ENCODE results near the gene FBLN2. TPM values are rescaled to one million over a fixed set of nuclear protein-coding genes. Genes with fewer than 3 reads are reported as not detected.

FBLN2 gene
- total RNA-seq, 1 experiment from 2014 or later, result 0.39 TPM

DNA sequence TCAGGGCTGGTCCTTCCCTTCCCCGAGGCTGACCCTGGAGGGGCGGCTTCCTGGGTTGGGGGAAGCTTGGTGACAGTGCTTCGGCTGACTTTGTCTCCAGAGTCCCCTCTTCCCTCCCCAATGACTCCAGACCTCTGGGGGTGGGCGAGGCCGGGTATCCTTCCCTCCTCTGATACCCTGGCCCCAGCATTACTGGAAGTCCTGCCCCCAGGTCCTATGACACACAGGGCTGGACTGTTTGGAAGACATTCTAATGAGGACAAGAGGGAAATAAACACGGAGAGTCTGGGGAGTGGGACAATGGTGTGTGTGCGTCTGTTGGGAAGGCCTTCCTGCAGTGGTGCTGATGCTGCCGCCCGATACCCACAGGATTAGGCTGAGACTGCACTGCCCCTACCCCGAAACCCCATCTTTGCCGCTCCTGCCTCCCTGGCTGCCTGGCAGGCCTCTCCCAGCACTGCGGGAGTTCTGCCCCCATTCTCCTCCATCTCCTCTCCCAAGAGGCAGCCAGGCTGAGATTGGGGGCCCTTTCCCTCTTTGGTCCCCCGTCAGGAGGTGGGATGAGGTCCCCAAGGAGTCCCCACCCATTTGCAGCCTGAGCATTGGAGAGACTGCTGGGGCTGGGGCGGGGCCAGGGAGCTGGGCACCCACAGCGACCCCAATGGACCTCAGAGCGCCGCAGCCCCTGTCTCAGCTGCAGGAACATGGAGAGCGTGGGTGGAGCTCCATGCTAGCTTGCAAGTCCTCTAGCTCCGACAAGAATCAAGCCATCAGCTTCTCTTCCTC is 29.7 kb upstream of the FBLN2 start:
- H3K9me3 ChIP-seq (ENCODE audit: control insufficient read depth in 1 of 2, insufficient read depth in 1 of 2, low read depth in 1 of 2, low read length in 2 of 2), result no peaks in the 10 kb centered on the region
- no peak overlapping the region for H3K4me2 ChIP-seq (ENCODE audit: low read length)
- ATAC-seq, result no peak
- H3K27me3 ChIP-seq (ENCODE audit: insufficient read depth, low read length), result no peaks in the 10 kb centered on the region
- peaks cover 4 to 6% of the 10 kb centered on the region in 2 experiments for H3K4me1 ChIP-seq (ENCODE audit: control insufficient read depth in 1 of 2, insufficient read depth in 2 of 2, low read length in 2 of 2)
- ChIA-PET RAD21 (ENCODE audit: low non-redundant PET in 1 of 2, low total read pairs in 2 of 2, uncharacterized antibody in 2 of 2, unreplicated experiment in 2 of 2) (no interaction called here), POLR2A (no interaction called here), CTCF (interaction anchor here (0.9 to 1.1 kb wide), 2 partner anchors 9 to 129 kb away, joined by 3 read pairs; no protein-coding TSS in a partner anchor)
- intact Hi-C loops (cut with micrococcal nuclease), result no loop called here
- no TSS peak for BruUV-seq (replicated peaks)
- TF ChIP-seq SIN3A (IDR thresholded peaks at IDR 0.05; ENCODE audit: low read depth) (no peak), ELF1 (IDR thresholded peaks at IDR 0.05; ENCODE audit: borderline replicate concordance, low read depth) (no peak), TCF7L2 (IDR thresholded peaks at IDR 0.05; ENCODE audit: borderline replicate concordance, extremely low read depth, insufficient read depth, insufficient read length) (no peak), EGR1 (IDR thresholded peaks at IDR 0.05; ENCODE audit: low read depth) (no peak), FOSL1 (IDR thresholded peaks at IDR 0.05; ENCODE audit: low read depth) (no peak), ZNF274 (IDR thresholded peaks at IDR 0.05; ENCODE audit: low read depth, low read length) (no peak), SRF (IDR thresholded peaks at IDR 0.05; ENCODE audit: low read depth) (no peak), POLR2AphosphoS5 (IDR thresholded peaks at IDR 0.05; ENCODE audit: low read depth, low read length) (no peak)
- TF ChIP-seq, protein P1, sequence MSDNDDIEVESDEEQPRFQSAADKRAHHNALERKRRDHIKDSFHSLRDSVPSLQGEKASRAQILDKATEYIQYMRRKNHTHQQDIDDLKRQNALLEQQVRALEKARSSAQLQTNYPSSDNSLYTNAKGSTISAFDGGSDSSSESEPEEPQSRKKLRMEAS (IDR thresholded peaks at IDR 0.05), result no peak
- H3K4me3 ChIP-seq (replicated peaks in 1 of 2; ENCODE audit: low read depth in 1 of 2, low read length in 2 of 2), result no peak overlapping the region
- H4K20me1 ChIP-seq (ENCODE audit: insufficient read depth), result no peaks in the 10 kb centered on the region
- DNase-seq (ENCODE audit: low read depth, low spot score), result no peak
- no peak overlapping the region for H3K27ac ChIP-seq (ENCODE audit: low read depth, low read length)
- H3K9ac ChIP-seq (ENCODE audit: low read length), result no peak overlapping the region
- no peak overlapping the region for H2AFZ ChIP-seq (ENCODE audit: low read depth, low read length, poor library complexity, severe bottlenecking)
- no peaks in the 10 kb centered on the region for H3K36me3 ChIP-seq (ENCODE audit: control insufficient read depth in 1 of 2, insufficient read depth in 2 of 2, low read length in 2 of 2)
- no peaks in the 10 kb centered on the region for H3K79me2 ChIP-seq (ENCODE audit: insufficient read depth, low read length)
- no peaks in the 10 kb centered on the region for H3K9me2 ChIP-seq (ENCODE audit: insufficient read depth)

DNA sequence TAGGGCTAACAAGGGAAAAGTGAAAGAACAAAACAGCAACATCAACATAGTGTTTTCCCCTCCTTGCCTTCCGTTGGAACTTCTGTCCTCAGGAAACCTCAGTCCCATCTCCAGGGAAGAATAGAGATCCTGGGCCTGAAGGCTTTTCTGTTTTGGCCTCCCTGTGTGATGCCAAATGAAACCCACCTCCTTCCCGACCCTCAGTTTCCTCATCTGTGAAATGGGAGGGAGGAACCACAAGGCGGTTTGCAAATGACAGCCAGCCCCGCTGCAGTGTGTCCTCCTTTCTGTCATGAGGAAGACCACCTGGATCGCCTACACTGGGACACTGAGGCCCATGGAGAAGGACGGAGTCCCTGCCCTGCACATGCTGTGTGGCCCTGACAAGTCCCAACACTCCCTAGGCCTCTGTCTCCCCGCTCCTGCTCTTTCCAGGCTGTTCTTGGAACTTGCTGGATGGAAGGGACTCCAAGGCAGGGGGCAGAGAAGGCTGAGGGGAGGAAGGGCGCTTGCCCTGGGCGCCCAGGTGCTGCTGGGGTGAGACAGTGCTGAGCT is 28.5 kb upstream of the FBLN2 start:
- Histone ChIP-seq H3K27me3 (ENCODE audit: insufficient read depth, low read length) (no peaks in the 10 kb centered on the region), H3K9me3 (ENCODE audit: control insufficient read depth in 1 of 2, insufficient read depth in 1 of 2, low read depth in 1 of 2, low read length in 2 of 2) (no peaks in the 10 kb centered on the region), H2AFZ (ENCODE audit: low read depth, low read length, poor library complexity, severe bottlenecking) (no peak overlapping the region), H3K4me1 (ENCODE audit: control insufficient read depth in 1 of 2, insufficient read depth in 2 of 2, low read length in 2 of 2) (no peaks in the 10 kb centered on the region), H3K79me2 (ENCODE audit: insufficient read depth, low read length) (no peaks in the 10 kb centered on the region), H3K9ac (ENCODE audit: low read length) (no peak overlapping the region), H3K4me3 (replicated peaks in 1 of 2; ENCODE audit: low read depth in 1 of 2, low read length in 2 of 2) (no peak overlapping the region), H3K4me2 (ENCODE audit: low read length) (no peak overlapping the region), H3K9me2 (ENCODE audit: insufficient read depth) (no peaks in the 10 kb centered on the region), H4K20me1 (ENCODE audit: insufficient read depth) (no peaks in the 10 kb centered on the region), H3K36me3 (ENCODE audit: control insufficient read depth in 1 of 2, insufficient read depth in 2 of 2, low read length in 2 of 2) (no peaks in the 10 kb centered on the region), H3K27ac (ENCODE audit: low read depth, low read length) (no peak overlapping the region)
- DNase-seq (ENCODE audit: low read depth, low spot score) (no peak), ATAC-seq (no peak)
- CTCF ChIA-PET, result interaction anchor here (0.9 to 1.1 kb wide), 2 partner anchors 8 to 128 kb away, joined by 3 read pairs; no protein-coding TSS in a partner anchor
- RAD21 ChIA-PET (ENCODE audit: low non-redundant PET in 1 of 2, low total read pairs in 2 of 2, uncharacterized antibody in 2 of 2, unreplicated experiment in 2 of 2), result no interaction called here
- intact Hi-C loops (cut with micrococcal nuclease), result no loop called here
- no peak for TF ChIP-seq CTCF (IDR thresholded peaks at IDR 0.05 in 2 of 3, conservative IDR thresholded peaks at IDR 0.05 in 1 of 3; ENCODE audit: borderline replicate concordance in 1 of 3, insufficient read depth in 1 of 3, low read depth in 2 of 3, low read length in 2 of 3)
- TF ChIP-seq, protein P1 (IDR thresholded peaks at IDR 0.05), result no peak
- no peak for TF ChIP-seq SP1 (IDR thresholded peaks at IDR 0.05; ENCODE audit: low read depth)
- no peak for TF ChIP-seq JUND (IDR thresholded peaks at IDR 0.05)
- no peak for TF ChIP-seq POLR2AphosphoS5 (IDR thresholded peaks at IDR 0.05; ENCODE audit: low read depth, low read length)
- TF ChIP-seq CBX3 (IDR thresholded peaks at IDR 0.05; ENCODE audit: low read depth), result no peak
- POLR2A ChIA-PET, result no interaction called here
- BruUV-seq (replicated peaks), result no TSS peak

Data from HCT116 (cell line).